Measurements from ENCODE around the gene PREX1.
A peak's percentile ranks its signal among the peaks of the same experiment; 100 is the strongest.

Gene PREX1

GRCh38 chr20:48807586-48808381 lies 20.0 kb downstream of the PREX1 start:
- DNase-seq: no peak

DNA sequence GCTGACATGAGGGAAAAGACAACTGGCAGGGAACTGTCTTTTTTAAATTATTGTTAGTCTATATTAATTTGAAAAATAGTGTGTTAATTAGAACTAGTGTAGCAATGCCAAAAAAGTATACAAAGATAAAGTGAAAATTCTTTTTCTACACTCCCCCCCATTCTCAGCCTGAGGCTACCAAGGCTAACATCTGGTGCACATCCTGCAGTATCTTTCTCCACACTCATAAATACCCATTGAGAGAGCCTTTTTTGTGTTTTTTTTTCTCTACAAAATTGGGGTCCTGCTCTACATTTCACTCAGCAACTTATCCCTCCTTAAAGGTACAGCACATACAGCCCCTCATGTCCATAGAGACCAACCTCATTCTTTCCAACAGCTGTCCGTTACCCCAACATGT lies 20.7 kb downstream of the PREX1 start:
- no peak for DNase-seq

GRCh38 chr20:48805716-48806115 lies 22.1 kb downstream of the PREX1 start:
- DNase-seq: no peak

GRCh38 chr20:48805286-48805685 lies 22.5 kb downstream of the PREX1 start:
- DNase-seq: no peak

- no peak for DNase-seq
Observed at GRCh38 chr20:48804300-48804980, 23.4 kb downstream of the PREX1 start.

DNA sequence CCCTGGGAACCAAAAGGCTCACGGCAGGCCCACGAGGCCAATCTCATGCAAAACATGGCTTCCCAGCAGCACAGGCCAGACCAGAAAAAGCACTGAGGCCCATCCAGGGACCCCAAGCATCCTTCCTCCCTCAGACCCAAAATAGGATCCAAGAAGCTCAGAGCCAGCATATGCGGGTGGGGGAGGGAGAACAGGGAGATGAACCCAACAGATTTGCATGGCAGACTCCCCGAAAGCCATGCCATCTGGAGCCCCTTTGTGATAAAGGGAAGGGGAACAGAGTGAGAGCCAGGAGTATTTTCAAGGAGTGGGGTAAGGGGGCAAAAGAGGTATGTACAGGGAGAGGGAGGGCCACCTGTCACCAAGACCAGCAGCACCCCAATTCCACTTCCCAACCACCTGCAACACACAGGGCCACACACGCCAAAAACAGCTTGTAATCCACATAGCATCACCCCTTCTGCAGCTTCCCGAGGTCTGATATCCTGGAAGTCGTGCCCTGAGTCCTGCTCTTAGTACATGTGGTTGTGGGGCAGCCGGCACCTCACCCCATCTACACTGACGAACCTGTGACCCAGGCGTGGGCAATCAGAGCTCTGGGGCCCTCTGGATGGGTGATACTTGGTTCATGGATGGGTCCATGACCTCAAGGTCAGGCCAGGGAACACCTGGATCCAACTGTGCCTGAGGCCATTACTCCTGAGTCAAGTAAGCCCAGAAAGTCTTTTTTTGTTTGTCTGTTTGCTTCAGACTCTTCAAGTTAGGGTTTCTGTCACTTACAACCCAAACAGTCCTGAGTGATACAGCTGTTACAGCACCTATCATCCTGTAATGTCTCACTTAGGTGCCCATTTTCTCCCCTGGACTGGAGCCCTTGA lies 24.4 kb downstream of the PREX1 start:
- no peak for DNase-seq

DNA sequence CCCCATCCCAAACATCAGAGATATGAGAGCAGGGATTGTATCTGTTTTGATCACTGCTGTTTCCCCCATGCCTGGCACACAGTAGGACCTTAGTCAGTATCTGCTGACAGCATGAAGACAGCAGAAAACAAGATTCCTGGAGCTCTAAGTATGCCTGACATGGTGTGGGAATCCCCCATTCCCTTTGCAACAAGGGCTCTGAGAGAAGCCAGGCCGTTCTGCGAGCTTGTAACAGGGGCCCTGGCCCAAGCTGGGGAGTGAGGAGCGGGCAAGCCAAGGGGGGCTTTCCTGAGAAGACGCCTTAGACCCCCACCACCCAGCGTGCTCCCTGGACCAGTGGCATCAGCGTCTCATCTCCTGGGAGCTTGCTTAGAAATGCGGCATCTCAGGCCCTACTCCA lies 25.2 kb downstream of the PREX1 start:
- DNase-seq: no peak

- no peak for DNase-seq
Observed at GRCh38 chr20:48802216-48802615, 25.6 kb downstream of the PREX1 start.

DNA sequence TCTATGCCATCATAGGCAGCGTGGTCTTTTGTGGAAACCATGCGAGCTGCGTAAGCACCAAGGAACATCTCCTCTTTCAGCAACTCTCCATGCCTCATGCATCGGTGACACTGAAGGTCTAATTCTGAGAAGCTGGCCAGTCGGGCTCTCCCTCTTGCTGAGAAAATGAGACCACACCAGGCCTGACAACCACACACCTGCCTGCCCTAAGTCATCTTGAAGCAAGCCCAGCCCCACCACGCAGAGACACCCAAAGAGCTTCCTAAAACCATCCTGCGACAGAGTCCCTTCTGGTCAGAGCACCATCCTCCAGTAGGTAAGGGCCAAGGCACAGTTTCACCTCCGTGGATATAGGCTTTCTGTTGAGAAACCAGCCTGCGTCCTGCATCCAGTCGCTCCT lies 26.6 kb downstream of the PREX1 start:
- no peak for DNase-seq

DNA sequence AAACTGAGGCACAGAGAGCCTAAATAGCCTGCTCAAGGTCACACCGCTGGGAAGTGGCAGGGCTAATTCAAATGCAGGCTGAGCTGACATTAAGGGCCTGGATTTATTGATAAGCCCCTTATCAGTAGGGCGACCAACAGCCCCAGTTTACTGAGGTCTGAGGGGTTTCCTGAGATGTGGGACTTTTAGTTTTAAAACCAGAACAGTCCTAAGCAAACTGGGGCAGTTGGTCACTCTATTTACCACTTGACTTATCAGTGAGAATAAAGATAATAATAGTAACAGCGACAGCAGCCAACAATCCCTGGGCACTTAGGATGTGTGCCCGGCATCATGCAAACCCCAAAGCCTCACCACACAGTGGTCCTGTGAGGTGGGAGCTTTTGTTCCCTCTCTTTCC lies 27.6 kb downstream of the PREX1 start:
- no peak for DNase-seq

- no peak for DNase-seq
Observed at GRCh38 chr20:48799328-48800105, 28.3 kb downstream of the PREX1 start.

DNA sequence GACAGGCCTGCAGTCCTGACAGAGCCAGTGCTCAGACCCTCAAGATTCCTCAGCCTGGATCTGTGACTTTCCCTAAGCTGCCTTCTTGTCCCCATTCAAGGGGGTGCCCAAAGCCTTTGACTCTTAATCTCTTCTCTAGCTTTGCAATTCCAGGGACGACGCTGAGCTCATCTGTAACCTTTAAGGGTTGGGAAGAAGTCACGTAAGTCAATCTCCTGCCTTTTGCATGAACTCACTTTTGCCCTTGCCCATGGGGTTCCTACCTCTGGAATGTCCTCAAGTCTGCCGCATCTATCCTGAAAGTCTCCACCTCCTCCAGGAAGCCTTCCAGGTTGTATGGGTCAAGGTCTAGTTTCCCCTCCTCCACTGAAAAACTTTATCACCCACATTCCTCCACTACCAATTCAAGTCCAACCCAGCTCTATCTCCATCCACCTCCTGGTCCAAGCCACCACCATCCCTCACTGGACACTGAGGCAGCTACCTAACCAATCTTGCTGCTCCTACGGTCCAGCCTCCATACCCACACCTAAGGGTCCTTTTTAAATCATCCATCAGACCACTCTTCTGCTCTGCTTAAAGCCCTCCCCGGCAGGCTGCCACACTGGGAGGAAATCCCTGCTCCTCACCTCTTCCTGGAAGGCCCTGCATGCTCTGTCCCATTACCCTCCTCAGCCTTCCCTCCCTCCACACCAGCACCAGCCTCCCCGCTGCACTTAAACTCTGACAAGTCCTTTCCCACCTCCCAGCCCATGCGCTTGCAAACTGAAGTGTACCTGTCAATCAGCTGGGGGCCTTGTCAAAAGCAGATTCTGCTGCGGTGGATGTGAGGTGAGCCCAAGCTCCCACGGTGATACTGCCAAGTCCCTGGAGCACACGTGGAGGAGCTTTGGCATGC lies 29.7 kb downstream of the PREX1 start:
- DNase-seq: no peak

DNA sequence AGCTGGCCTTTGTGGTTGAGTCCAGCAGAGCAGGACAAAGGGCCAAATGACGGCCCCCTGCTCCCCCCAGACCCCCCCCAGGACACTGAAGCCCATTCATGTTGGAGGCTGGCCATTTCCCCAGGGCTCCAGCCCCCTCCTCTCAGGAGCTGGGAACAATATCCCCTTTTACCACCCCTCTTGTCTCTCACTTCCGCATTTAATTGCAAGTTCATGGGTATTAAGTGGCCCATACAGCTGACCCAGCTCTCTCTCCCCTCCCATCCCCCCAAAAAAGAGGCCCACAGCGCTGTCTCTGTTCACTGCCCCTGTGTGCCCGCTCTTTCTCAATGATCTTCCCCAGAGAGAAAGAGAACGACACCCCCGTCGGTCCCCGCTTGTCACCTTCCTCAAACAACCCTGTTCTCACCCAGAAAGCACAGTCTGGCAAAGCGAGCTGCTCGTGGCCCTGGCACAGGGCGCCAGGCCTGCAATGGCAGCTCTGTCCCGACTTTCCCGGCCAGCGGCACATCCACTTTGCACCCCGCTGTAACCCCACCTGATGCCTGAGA lies 30.4 kb downstream of the PREX1 start:
- no peak for DNase-seq

- no peak for DNase-seq
Observed at GRCh38 chr20:48795732-48796131, 32.1 kb downstream of the PREX1 start.

DNA sequence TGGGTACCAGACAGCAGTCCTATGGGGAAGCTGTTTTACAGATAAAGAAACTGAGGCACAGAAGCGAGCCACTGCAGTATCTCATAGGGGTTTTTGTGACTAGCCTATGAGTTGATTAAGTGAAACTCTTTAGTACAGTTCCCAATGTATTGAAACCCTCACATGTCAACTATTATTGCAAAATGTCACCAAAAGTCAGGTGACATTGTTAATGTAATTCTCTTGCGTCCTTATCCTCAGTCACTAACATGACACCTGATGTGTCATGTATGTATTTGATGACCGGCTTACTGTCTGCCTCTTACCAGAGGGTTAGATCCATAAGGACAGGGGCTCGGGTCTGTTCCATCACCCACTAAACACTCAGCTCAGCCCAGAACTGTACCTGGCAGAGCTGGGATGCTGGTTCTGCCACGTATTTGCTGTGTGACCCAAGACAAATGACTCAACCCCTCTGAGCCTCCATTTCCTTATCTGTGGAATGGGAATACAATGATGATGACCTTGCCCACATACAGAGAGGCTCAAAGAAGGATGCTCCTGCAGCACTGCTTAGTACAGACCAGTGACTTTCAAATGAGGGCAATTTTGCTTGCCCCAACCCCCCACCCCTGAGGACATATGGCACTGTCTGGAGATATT lies 32.9 kb downstream of the PREX1 start:
- no peak for DNase-seq

DNA sequence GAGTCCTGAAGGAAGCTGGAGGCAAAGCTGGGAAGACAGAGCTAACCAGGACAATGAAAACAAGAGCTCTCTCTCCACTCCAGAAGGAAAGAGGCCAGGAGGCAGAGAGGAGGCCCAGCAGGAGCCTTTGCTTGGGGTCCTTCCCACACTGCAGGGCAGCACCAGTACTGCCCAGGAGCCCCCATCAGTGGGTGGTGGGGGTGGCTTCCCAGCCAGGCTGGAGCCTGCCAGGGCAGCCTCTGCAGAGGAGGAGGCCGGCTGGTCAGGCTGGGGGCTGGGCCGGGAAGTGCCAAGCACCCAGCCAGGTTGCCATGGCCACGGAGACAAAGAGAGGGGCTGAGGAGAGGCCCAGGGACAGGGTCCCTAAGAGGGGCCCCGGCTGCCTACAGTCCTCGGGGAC lies 33.4 kb downstream of the PREX1 start:
- no peak for DNase-seq

DNA sequence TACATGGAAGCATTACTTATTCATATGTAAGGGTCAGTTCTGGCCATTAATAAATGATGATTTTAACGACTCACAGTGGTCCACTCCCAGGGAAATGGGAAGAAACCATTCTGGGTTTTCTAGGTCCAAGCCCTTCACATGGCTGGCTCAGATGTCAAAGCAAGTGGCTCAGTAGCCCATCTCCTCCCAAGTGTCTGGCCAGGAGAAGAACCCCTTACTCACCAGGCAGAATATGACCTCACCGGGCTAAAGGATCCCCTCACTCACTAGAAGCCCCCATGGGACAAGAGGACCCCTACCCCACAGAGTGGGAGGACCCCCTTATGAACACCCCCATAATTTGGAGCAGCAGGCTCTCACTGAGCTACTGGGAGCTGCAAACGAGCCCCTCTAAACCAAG lies 34.0 kb downstream of the PREX1 start:
- DNase-seq: no peak

- DNase-seq: no peak
Observed at GRCh38 chr20:48791666-48792071, 36.1 kb downstream of the PREX1 start.

GRCh38 chr20:48791014-48791413 lies 36.8 kb downstream of the PREX1 start:
- DNase-seq: peak; percentile 65

DNA sequence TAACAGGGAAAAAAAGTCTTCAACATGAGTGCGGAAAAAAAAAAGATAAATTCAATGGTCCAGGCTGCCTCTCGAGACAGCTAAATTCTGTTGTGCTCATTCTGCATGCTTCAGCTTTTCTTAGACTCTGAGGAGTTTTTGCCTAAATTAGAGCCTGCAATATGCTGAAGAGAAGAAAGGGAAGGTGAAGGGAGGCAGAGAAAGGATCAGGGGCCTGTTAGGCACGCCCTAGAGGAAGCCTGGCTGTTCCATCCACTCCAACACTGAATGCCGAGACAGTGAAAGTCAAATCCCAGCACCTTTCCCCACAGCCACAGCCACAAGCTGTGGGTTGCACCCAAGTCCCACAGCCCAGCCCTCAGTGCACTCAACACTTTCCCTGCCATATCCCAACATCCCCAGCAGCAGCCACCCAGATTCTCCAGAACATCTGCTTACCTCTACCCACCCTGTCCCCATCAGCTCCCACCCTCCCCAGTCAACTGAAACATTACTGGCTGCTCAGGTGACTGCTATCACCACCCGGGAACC lies 37.3 kb downstream of the PREX1 start:
- no peak for DNase-seq
